Activated CD8-positive, alpha-beta memory T cell treated with anti-CD3 and anti-CD28 coated beads for 48 hours (primary cell): ENCODE measurements around the gene FAM107B.

ENCODE experiments used
- DNase-seq, 3 experiments: peaks; one replicate each; pipeline ENCODE4 v3.0.0-alpha.2; 2020; ENCODE audit warnings: low read depth in 2 of 3, low spot score in 2 of 3

Gene FAM107B

GRCh38 chr10:14562218-14563075 lies 212.2 kb downstream of the FAM107B start:
- no peak for DNase-seq

- no peak for DNase-seq
These were observed 213.6 kb downstream of the FAM107B start for GRCh38 chr10:14560791-14561765.

GRCh38 chr10:14560274-14560673 lies 214.4 kb downstream of the FAM107B start:
- peak in 1 of 3 experiments; percentile 40 for DNase-seq

GRCh38 chr10:14558025-14558424 lies 216.7 kb downstream of the FAM107B start:
- DNase-seq, result no peak

- DNase-seq, result no peak
These were observed 217.1 kb downstream of the FAM107B start for GRCh38 chr10:14557567-14557966.

GRCh38 chr10:14556285-14556956 lies 218.3 kb downstream of the FAM107B start:
- DNase-seq, result no peak

- no peak for DNase-seq
These were observed 218.9 kb downstream of the FAM107B start for GRCh38 chr10:14555807-14556206.

GRCh38 chr10:14554491-14555205 lies 220.0 kb downstream of the FAM107B start:
- no peak for DNase-seq

- DNase-seq, result no peak
These were observed 220.6 kb downstream of the FAM107B start for GRCh38 chr10:14554091-14554490.

GRCh38 chr10:14553448-14553847 lies 221.2 kb downstream of the FAM107B start:
- DNase-seq, result no peak

GRCh38 chr10:14552015-14552414 lies 222.7 kb downstream of the FAM107B start:
- no peak for DNase-seq

GRCh38 chr10:14550471-14550981 lies 224.2 kb downstream of the FAM107B start:
- DNase-seq, result no peak

- no peak for DNase-seq
These were observed 225.2 kb downstream of the FAM107B start for GRCh38 chr10:14549496-14549895.

- no peak for DNase-seq
These were observed 225.7 kb downstream of the FAM107B start for GRCh38 chr10:14548970-14549369.

- DNase-seq, result no peak
These were observed 226.2 kb downstream of the FAM107B start for GRCh38 chr10:14548474-14548873.

GRCh38 chr10:14547816-14548215 lies 226.9 kb downstream of the FAM107B start:
- DNase-seq, result no peak

GRCh38 chr10:14545827-14546226 lies 228.9 kb downstream of the FAM107B start:
- DNase-seq, result no peak

- no peak for DNase-seq
These were observed 230.8 kb downstream of the FAM107B start for GRCh38 chr10:14543904-14544210.

- DNase-seq, result no peak
These were observed 231.4 kb downstream of the FAM107B start for GRCh38 chr10:14543046-14543903.

GRCh38 chr10:14541379-14541778 lies 233.3 kb downstream of the FAM107B start:
- no peak for DNase-seq
